H9 (cell line): ENCODE data around the gene CHST14. TPM values are rescaled to one million over a fixed set of nuclear protein-coding genes. Genes with fewer than 3 reads are reported as not detected.

Source experiments
- DNase-seq: peaks from one replicate; pipeline ENCODE4 v3.0.0-alpha.2; 2017
- H2AFZ ChIP-seq: one replicate; pipeline ENCODE4 v1.6.1; 2013; ENCODE audit warnings: mild to moderate bottlenecking, low read length, control low read depth, moderate library complexity
- H2AK5ac ChIP-seq: 2 replicates; pipeline ENCODE4 v1.6.1; 2013; ENCODE audit warnings: low read length, control low read depth, mixed read lengths; ENCODE audit not compliant: insufficient read length
- H2BK120ac ChIP-seq: one replicate; pipeline ENCODE4 v1.6.1; 2013; ENCODE audit warnings: low read depth, mild to moderate bottlenecking, low read length, control low read depth, inconsistent platforms; ENCODE audit not compliant: poor library complexity, severe bottlenecking
- H2BK12ac ChIP-seq: 2 replicates; pipeline ENCODE4 v1.6.1; 2013; ENCODE audit warnings: low read length, control low read depth, mixed read lengths, low read depth; ENCODE audit not compliant: insufficient read length
- H2BK15ac ChIP-seq: 2 replicates; pipeline ENCODE4 v1.6.1; 2013; ENCODE audit warnings: low read depth, low read length, control low read depth
- H2BK20ac ChIP-seq: one replicate; pipeline ENCODE4 v1.6.1; 2013; ENCODE audit warnings: low read depth, mild to moderate bottlenecking, low read length, control low read depth, inconsistent platforms; ENCODE audit not compliant: poor library complexity, severe bottlenecking
- H2BK5ac ChIP-seq: 2 replicates; pipeline ENCODE4 v1.6.1; 2013; ENCODE audit warnings: low read length, control low read depth, mixed read lengths; ENCODE audit not compliant: insufficient read length
- H3K14ac ChIP-seq: 2 replicates; pipeline ENCODE4 v1.6.1; 2013; ENCODE audit warnings: low read length, control low read depth; ENCODE audit not compliant: insufficient read depth
- H3K18ac ChIP-seq: 2 replicates; pipeline ENCODE4 v1.6.1; 2013; ENCODE audit warnings: low read depth, mild to moderate bottlenecking, mixed read lengths, low read length, control low read depth; ENCODE audit not compliant: insufficient read length
- H3K23ac ChIP-seq: 2 replicates; pipeline ENCODE4 v1.6.1; 2013; ENCODE audit warnings: low read length, control low read depth, mixed read lengths, low read depth; ENCODE audit not compliant: insufficient read length
- H3K23me2 ChIP-seq: 2 replicates; pipeline ENCODE4 v1.6.1; 2013; ENCODE audit warnings: low read depth, mild to moderate bottlenecking, mixed read lengths, low read length, control low read depth; ENCODE audit not compliant: insufficient read length, poor library complexity, severe bottlenecking
- H3K27ac ChIP-seq: 2 replicates; pipeline ENCODE4 v1.5.1; 2013; ENCODE audit warnings: low read length, control low read depth, mixed read lengths, low read depth; ENCODE audit not compliant: insufficient read length
- H3K27me3 ChIP-seq: 2 replicates; pipeline ENCODE4 v1.6.1; 2013; ENCODE audit warnings: low read length, control low read depth, inconsistent platforms; ENCODE audit not compliant: insufficient read depth
- H3K4ac ChIP-seq: 2 replicates; pipeline ENCODE4 v1.6.1; 2013; ENCODE audit warnings: low read depth, mild to moderate bottlenecking, control low read depth, inconsistent platforms, low read length, moderate library complexity
- H3K4me1 ChIP-seq: 2 replicates; pipeline ENCODE4 v1.6.1; 2013; ENCODE audit warnings: low read length, control low read depth, inconsistent platforms; ENCODE audit not compliant: insufficient read depth
- H3K4me2 ChIP-seq: 2 replicates; pipeline ENCODE4 v1.6.1; 2013; ENCODE audit warnings: low read length, control low read depth, mixed read lengths; ENCODE audit not compliant: insufficient read length, insufficient read depth
- H3K56ac ChIP-seq: 2 replicates; pipeline ENCODE4 v1.6.1; 2013; ENCODE audit warnings: low read depth, mild to moderate bottlenecking, mixed read lengths, low read length, control low read depth; ENCODE audit not compliant: insufficient read length
- H3K79me1 ChIP-seq: 2 replicates; pipeline ENCODE4 v1.6.1; 2013; ENCODE audit warnings: low read depth, mild to moderate bottlenecking, moderate library complexity, low read length, control low read depth, inconsistent platforms; ENCODE audit not compliant: insufficient read depth, poor library complexity, severe bottlenecking
- H3K79me2 ChIP-seq: 2 replicates; pipeline ENCODE4 v1.6.1; 2013; ENCODE audit warnings: low read length, control low read depth, inconsistent platforms; ENCODE audit not compliant: insufficient read depth
- H3K9ac ChIP-seq: 2 replicates; pipeline ENCODE4 v1.6.1; 2013; ENCODE audit warnings: low read length, control low read depth, mixed read lengths; ENCODE audit not compliant: insufficient read length; ENCODE audit errors: extremely low read depth
- H3K9me3 ChIP-seq: one replicate; pipeline ENCODE4 v1.6.1; 2013; ENCODE audit warnings: low read depth, low read length, inconsistent platforms; ENCODE audit not compliant: control insufficient read depth
- H3T11ph ChIP-seq: one replicate; pipeline ENCODE4 v1.6.1; 2013; ENCODE audit warnings: mild to moderate bottlenecking, low read length, control low read depth, inconsistent platforms
- H4K20me1 ChIP-seq: one replicate; pipeline ENCODE4 v1.6.1; 2013; ENCODE audit not compliant: control insufficient read depth, insufficient read length, insufficient read depth
- H4K5ac ChIP-seq: 2 replicates; pipeline ENCODE4 v1.6.1; 2013; ENCODE audit warnings: low read depth, mild to moderate bottlenecking, mixed read lengths, low read length, control low read depth; ENCODE audit not compliant: insufficient read length
- H4K8ac ChIP-seq: replicated peaks from 2 replicates; pipeline ENCODE4 v1.6.1; 2013; ENCODE audit warnings: low read length, control low read depth, mixed read lengths, low read depth; ENCODE audit not compliant: insufficient read length
- H4K91ac ChIP-seq: 2 replicates; pipeline ENCODE4 v1.6.1; 2013; ENCODE audit warnings: low read depth, mild to moderate bottlenecking, moderate library complexity, mixed read lengths, low read length, control low read depth; ENCODE audit not compliant: insufficient read length
- H3K27ac Mint-ChIP-seq, 3 experiments: 2 replicates in 2 of 3; 3 replicates in 1 of 3; pipeline ENCODE4 v1.8.0; 2020 to 2021; ENCODE audit warnings: mixed read lengths in 3 of 3, mild to moderate bottlenecking in 1 of 3, moderate library complexity in 1 of 3
- H3K27me3 Mint-ChIP-seq: 2 replicates; pipeline ENCODE4 v1.8.0; 2021; ENCODE audit warnings: low read depth, mild to moderate bottlenecking, moderate library complexity, mixed read lengths
- H3K36me3 Mint-ChIP-seq, 3 experiments: 2 replicates in 2 of 3; 3 replicates in 1 of 3; pipeline ENCODE4 v1.8.0; 2020 to 2021; ENCODE audit warnings: low read depth in 3 of 3, mixed read lengths in 3 of 3; ENCODE audit not compliant: insufficient read depth in 1 of 3
- H3K4me1 Mint-ChIP-seq, 2 experiments: 2 replicates each; pipeline ENCODE4 v1.8.0; 2020; ENCODE audit warnings: mixed read lengths in 2 of 2
- H3K4me3 Mint-ChIP-seq, 2 experiments: 2 replicates in 1 of 2; 3 replicates in 1 of 2; pipeline ENCODE4 v1.8.0; 2020 to 2021; ENCODE audit warnings: mild to moderate bottlenecking in 2 of 2, mixed read lengths in 2 of 2, moderate library complexity in 1 of 2
- H3K9me3 Mint-ChIP-seq, 2 experiments: 2 replicates in 1 of 2; 3 replicates in 1 of 2; pipeline ENCODE4 v1.8.0; 2020; ENCODE audit warnings: mild to moderate bottlenecking in 2 of 2, mixed read lengths in 2 of 2, moderate library complexity in 1 of 2
- CTCF ChIP-seq: fragments of 200-600 bp; sonication (generic); conservative IDR thresholded peaks from 3 replicates; pipeline ENCODE4 v1.8.0; 2021; ENCODE audit warnings: antibody characterized with exemption, mild to moderate bottlenecking
- WGBS: extraction: QIAGEN DNeasy Blood & Tissue Kit; methylation state at CpG from one replicate; pipeline ENCODE4 v1.1.7; 2013; ENCODE audit warnings: missing lambda C conversion rate, low lambda C conversion rate, mixed read lengths; ENCODE audit not compliant: insufficient read length; ENCODE audit errors: extremely low coverage; 5-methylcytosine and 5-hydroxymethylcytosine counted together
- total RNA-seq: library from RNA; stranded (reverse); gene quantifications from 2 replicates; pipeline ENCODE4 v1.2.1, GENCODE V29; 2021

The CHST14 gene
- total RNA-seq, 1 experiment from 2014 or later, result 25.7 TPM

DNA sequence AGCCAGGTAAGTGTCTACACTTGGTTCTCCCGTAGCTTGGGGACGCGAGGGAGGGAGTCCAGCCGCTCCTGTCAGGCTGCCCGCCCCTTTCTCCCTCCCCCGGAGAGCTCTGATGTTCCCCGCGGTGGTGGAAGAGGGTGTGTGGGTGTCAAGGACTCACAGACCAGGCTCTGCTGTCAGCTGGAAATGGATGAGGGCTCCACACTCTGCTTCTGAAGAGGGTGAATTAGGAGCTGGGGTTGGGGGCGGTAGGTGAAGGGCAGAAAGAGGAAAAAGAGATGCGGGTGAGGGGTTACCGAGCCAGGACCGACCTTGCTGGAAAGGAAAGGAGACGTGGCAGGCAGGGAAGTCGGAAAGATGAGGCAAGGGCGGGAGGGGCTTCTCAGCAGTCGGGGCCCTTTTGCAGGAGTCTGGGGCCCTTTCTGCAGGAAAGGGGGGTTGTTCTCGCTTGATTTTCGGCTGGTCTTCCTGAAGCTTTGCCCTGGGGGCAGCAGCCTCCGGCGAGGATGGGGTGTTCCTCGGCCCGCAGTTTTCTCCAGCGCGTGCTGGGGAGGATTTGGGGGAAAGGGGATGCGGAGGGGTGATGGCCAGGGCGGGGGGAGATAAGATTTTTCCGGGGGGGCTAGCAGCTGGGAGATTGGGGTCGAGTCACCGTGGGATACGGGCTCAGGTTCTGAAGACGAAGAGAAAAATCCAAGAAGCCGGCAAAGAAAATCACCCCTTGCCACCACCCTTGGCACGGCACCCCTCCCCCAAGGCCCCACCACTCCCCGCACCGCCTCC is 30.6 kb upstream of the CHST14 start:
- Mint-ChIP-seq H3K27ac (peak overlapping the region; percentile 67 to 97 (median 74); a peak in 6 of 7 replicates), H3K4me3 (peak overlapping the region; percentile 93 to 96), H3K9me3 (no peaks in the 10 kb centered on the region; a peak in 1 of 5 replicates), H3K27me3 (peaks cover 18% of the 10 kb centered on the region), H3K4me1 (peaks cover 61 to 66% of the 10 kb centered on the region in 2 experiments), H3K36me3 (peaks cover 0 to 15% (median 0%) of the 10 kb centered on the region in 3 experiments; a peak in 5 of 7 replicates)
- H3K23ac ChIP-seq, result no peak overlapping the region
- H4K5ac ChIP-seq, result no peak overlapping the region
- no peaks in the 10 kb centered on the region for H3K9me3 ChIP-seq
- H4K91ac ChIP-seq, result no peak overlapping the region
- H2BK15ac ChIP-seq, result no peak overlapping the region
- H3K14ac ChIP-seq, result peak overlapping the region; percentile 72
- H3T11ph ChIP-seq, result no peak overlapping the region
- H3K4me1 ChIP-seq, result peaks cover 24% of the 10 kb centered on the region
- peaks cover 30% of the 10 kb centered on the region; the same call in 1 of the 2 replicates for H3K79me2 ChIP-seq
- H2BK20ac ChIP-seq, result no peak overlapping the region
- no peak overlapping the region for H4K8ac ChIP-seq
- no peak for TF ChIP-seq CTCF
- H3K4ac ChIP-seq, result no peak overlapping the region
- H3K4me2 ChIP-seq, result peak overlapping the region; percentile 80
- no CpG with 5 or more reads among the region's 35 CpGs for WGBS
- H4K20me1 ChIP-seq, result no peaks in the 10 kb centered on the region
- H3K79me1 ChIP-seq, result peaks cover 8% of the 10 kb centered on the region
- H2BK5ac ChIP-seq, result no peak overlapping the region
- H2BK120ac ChIP-seq, result no peak overlapping the region
- peak overlapping the region; percentile 65 for H3K18ac ChIP-seq
- H3K23me2 ChIP-seq, result peaks cover 47% of the 10 kb centered on the region
- no peak overlapping the region for H3K27ac ChIP-seq
- no peak overlapping the region for H2BK12ac ChIP-seq
- no peak overlapping the region for H3K56ac ChIP-seq
- H2AFZ ChIP-seq, result no peak overlapping the region
- H2AK5ac ChIP-seq, result no peak overlapping the region
- H3K27me3 ChIP-seq, result peaks cover 7% of the 10 kb centered on the region; the same call in 1 of the 2 replicates
- no peak for DNase-seq
- peak overlapping the region; percentile 76 for H3K9ac ChIP-seq
